Activated B cell treated with CpG ODN at 0.5 μM for 24 hours (primary cell): ENCODE measurements around the gene DYRK1A. TPM values are rescaled to one million over a fixed set of nuclear protein-coding genes. Genes with fewer than 3 reads are reported as not detected.

ENCODE experiments used
- ATAC-seq: fragments of 200-7000 bp; cut with Tn5 transposase; one replicate; pipeline ENCODE4 v1.10.0; 2021; ENCODE audit warnings: low read depth, mild to moderate bottlenecking, moderate library complexity
- CTCF ChIA-PET: fragments of 350-600 bp; sonication (Branson Sonifier 250); formaldehyde crosslinking; loops from one replicate; lab custom pipeline; 2021; ENCODE audit warnings: antibody characterized with exemption; lab: Charles Lee
- POLR2A ChIA-PET: fragments of 350-600 bp; sonication (Branson Sonifier 250); formaldehyde crosslinking; loops from one replicate; lab custom pipeline; 2021; ENCODE audit warnings: antibody characterized with exemption; lab: Charles Lee
- DNase-seq: peaks from one replicate; pipeline ENCODE4 v3.0.0; 2022
- H3K27ac Mint-ChIP-seq: one replicate; pipeline ENCODE4 v1.8.0; 2020; ENCODE audit warnings: mixed read lengths
- H3K27me3 Mint-ChIP-seq: one replicate; pipeline ENCODE4 v1.8.0; 2021; ENCODE audit warnings: mixed read lengths
- H3K36me3 Mint-ChIP-seq: one replicate; pipeline ENCODE4 v1.8.0; 2021; ENCODE audit warnings: low read depth, mixed read lengths
- H3K4me1 Mint-ChIP-seq: one replicate; pipeline ENCODE4 v1.8.0; 2021; ENCODE audit warnings: mixed read lengths
- H3K4me3 Mint-ChIP-seq: one replicate; pipeline ENCODE4 v1.8.0; 2020; ENCODE audit warnings: mild to moderate bottlenecking, mixed read lengths
- H3K9me3 Mint-ChIP-seq: one replicate; pipeline ENCODE4 v1.8.0; 2020; ENCODE audit warnings: mixed read lengths
- intact Hi-C: fragments of 100-400 bp; cut with micrococcal nuclease; formaldehyde crosslinking; loops from one replicate; pipeline ENCODE4 v1.15.1; 2024
- total RNA-seq: library from RNA; stranded (reverse); gene quantifications from 2 replicates; pipeline ENCODE4 v1.2.3, GENCODE V29; 2022
- TF ChIP-seq, protein P1 (sequence below): fragments of 200-600 bp; IDR thresholded peaks from one replicate; pipeline ENCODE4 v1.8.0; 2022; ENCODE audit warnings: antibody characterized with exemption, mild to moderate bottlenecking

Gene DYRK1A
- total RNA-seq, 1 donor from 2014 or later = 99.9 TPM

- H3K9me3 Mint-ChIP-seq = no peaks in the 10 kb centered on the region
- intact Hi-C loops = loop anchor here (5.0 kb wide), 1 partner anchor 40 kb away; no protein-coding TSS in a partner anchor
- no peaks in the 10 kb centered on the region for H3K27me3 Mint-ChIP-seq
- ChIA-PET POLR2A (interaction anchor here (0.7 kb wide), 1 partner anchor 50 kb away, joined by 3 read pairs; no protein-coding TSS in a partner anchor), CTCF (no interaction called here)
- ATAC-seq (no peak), DNase-seq (no peak)
- H3K27ac Mint-ChIP-seq = no peak overlapping the region
- no peak overlapping the region for H3K4me3 Mint-ChIP-seq
- H3K4me1 Mint-ChIP-seq = peaks cover 79% of the 10 kb centered on the region
- H3K36me3 Mint-ChIP-seq = peaks cover 5% of the 10 kb centered on the region
- TF ChIP-seq, protein P1, sequence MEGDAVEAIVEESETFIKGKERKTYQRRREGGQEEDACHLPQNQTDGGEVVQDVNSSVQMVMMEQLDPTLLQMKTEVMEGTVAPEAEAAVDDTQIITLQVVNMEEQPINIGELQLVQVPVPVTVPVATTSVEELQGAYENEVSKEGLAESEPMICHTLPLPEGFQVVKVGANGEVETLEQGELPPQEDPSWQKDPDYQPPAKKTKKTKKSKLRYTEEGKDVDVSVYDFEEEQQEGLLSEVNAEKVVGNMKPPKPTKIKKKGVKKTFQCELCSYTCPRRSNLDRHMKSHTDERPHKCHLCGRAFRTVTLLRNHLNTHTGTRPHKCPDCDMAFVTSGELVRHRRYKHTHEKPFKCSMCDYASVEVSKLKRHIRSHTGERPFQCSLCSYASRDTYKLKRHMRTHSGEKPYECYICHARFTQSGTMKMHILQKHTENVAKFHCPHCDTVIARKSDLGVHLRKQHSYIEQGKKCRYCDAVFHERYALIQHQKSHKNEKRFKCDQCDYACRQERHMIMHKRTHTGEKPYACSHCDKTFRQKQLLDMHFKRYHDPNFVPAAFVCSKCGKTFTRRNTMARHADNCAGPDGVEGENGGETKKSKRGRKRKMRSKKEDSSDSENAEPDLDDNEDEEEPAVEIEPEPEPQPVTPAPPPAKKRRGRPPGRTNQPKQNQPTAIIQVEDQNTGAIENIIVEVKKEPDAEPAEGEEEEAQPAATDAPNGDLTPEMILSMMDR = no peak
Observed at GRCh38 chr21:37372127-37372731, 5.7 kb downstream of the DYRK1A start.

DNA sequence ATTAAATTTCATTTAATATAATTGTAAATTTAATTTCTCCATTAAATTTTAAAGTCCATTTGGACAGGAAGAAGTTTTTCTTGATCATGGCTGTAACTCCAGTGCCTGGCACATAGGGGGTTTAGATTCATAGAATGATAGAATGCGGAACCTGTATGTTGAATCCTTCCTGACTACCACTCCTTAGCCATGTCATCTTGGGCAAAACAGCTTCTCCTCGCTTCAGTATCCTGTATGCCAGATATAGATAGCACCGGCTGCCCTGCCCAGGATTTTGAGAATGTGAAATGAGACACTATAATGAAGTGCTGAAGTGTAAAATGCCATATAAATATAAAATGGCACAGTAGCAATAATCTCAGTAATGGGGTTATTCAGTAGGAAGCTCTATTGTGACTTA is 6.4 kb downstream of the DYRK1A start:
- Mint-ChIP-seq H3K9me3 (no peaks in the 10 kb centered on the region), H3K4me3 (no peak overlapping the region), H3K36me3 (peaks cover 5% of the 10 kb centered on the region), H3K4me1 (peaks cover 86% of the 10 kb centered on the region), H3K27me3 (no peaks in the 10 kb centered on the region), H3K27ac (peak overlapping the region; percentile 0)
- intact Hi-C loops = loop anchor here (5.0 kb wide), 1 partner anchor 39 kb away; no protein-coding TSS in a partner anchor
- ATAC-seq = no peak
- TF ChIP-seq, protein P1 = no peak
- POLR2A ChIA-PET = interaction anchor here (0.6 to 1.3 kb wide), 2 partner anchors 44 to 152 kb away, joined by 3 read pairs; no protein-coding TSS in a partner anchor
- CTCF ChIA-PET = interaction anchor here (1.3 kb wide), 1 partner anchor 91 kb away, joined by 3 read pairs; no protein-coding TSS in a partner anchor
- no peak for DNase-seq

DNA sequence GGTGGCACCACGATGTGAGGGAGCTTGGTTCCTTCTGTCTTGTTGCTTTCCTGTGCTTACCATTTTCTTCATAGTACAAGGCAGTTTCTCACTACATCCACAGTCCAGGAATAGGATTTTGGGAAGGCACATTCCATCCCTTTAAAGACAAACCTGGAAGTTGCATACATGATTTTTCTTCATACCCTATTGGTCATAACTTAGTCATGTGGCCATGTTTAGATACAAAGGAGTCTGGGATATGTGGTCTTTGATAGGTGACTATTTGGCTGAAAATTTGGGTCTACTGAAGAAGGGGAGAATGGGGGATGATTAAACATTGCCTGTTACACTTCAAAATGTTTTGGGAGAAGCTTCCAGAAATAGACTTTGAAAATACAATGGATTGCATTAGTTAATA is 7.0 kb downstream of the DYRK1A start:
- ChIA-PET CTCF (interaction anchor here (1.3 kb wide), 1 partner anchor 90 kb away, joined by 3 read pairs; no protein-coding TSS in a partner anchor), POLR2A (interaction anchor here (0.6 to 1.3 kb wide), 4 partner anchors 8 to 153 kb away, joined by 3 read pairs; partner anchors contain the start of gene VPS26C)
- ATAC-seq = no peak
- TF ChIP-seq, protein P1 = no peak
- intact Hi-C loops = loop anchor here (5.0 kb wide), 1 partner anchor 39 kb away; no protein-coding TSS in a partner anchor
- no peaks in the 10 kb centered on the region for H3K9me3 Mint-ChIP-seq
- H3K4me1 Mint-ChIP-seq = peaks cover 88% of the 10 kb centered on the region
- H3K36me3 Mint-ChIP-seq = peaks cover 5% of the 10 kb centered on the region
- H3K27me3 Mint-ChIP-seq = no peaks in the 10 kb centered on the region
- DNase-seq = no peak
- H3K4me3 Mint-ChIP-seq = no peak overlapping the region
- H3K27ac Mint-ChIP-seq = peak overlapping the region; percentile 0

DNA sequence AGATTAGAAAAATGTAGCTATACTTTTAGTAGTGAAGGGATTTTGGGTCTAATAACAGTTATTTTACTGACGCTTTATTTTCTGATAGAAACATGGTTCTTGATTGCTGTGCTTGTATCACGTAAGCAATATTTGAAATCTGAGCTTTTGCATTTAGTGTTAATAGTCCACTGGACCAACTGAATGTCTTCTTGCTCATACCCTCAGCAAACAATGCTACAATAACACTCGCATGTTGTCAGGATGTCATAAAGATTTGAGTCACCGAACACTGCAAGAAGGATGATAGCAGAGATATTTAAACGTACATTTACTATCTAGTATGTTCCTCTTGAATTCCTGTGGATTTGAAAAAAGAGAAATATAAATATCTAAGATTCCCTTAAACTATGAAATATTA is 7.5 kb downstream of the DYRK1A start:
- POLR2A ChIA-PET = interaction anchor here (0.6 to 1.5 kb wide), 5 partner anchors 8 to 153 kb away, joined by 3 to 9 read pairs (median 3); partner anchors contain the start of gene VPS26C
- Mint-ChIP-seq H3K4me3 (no peak overlapping the region), H3K27ac (no peak overlapping the region), H3K36me3 (peaks cover 5% of the 10 kb centered on the region), H3K9me3 (no peaks in the 10 kb centered on the region), H3K4me1 (peaks cover 88% of the 10 kb centered on the region), H3K27me3 (no peaks in the 10 kb centered on the region)
- TF ChIP-seq, protein P1 = no peak
- DNase-seq (no peak), ATAC-seq (no peak)
- intact Hi-C loops = loop anchor here (5.0 kb wide), 1 partner anchor 38 kb away; no protein-coding TSS in a partner anchor
- CTCF ChIA-PET = interaction anchor here (1.3 kb wide), 1 partner anchor 90 kb away, joined by 3 read pairs; no protein-coding TSS in a partner anchor
